ENCODE data around the gene KMO.

GRCh38 chr1:241637046-241637590 lies 104.9 kb downstream of the KMO start:
- no peak for TF ChIP-seq EZH2 (IDR thresholded peaks at IDR 0.05; ENCODE audit: insufficient read depth, poor library complexity, severe bottlenecking)
- TF ChIP-seq EZH2phosphoT487 (IDR thresholded peaks at IDR 0.05; ENCODE audit: insufficient read depth, low read depth), result no peak
